HepG2 (cell line): ENCODE results near the gene CTNNBIP1. TPM values are rescaled to one million over a fixed set of nuclear protein-coding genes. Genes with fewer than 3 reads are reported as not detected.

Experiments
- ATF5 ChIP-seq: sonication (generic); formaldehyde crosslinking; IDR thresholded peaks from 2 replicates; pipeline ENCODE4 v1.4.0; 2020; ENCODE audit warnings: mild to moderate bottlenecking, low read depth, missing genetic modification reagents
- ATF7-NPFF ChIP-seq: sonication (generic); formaldehyde crosslinking; IDR thresholded peaks from 2 replicates; pipeline ENCODE4 v1.8.1; 2023; ENCODE audit warnings: mild to moderate bottlenecking, low read depth, missing genetic modification reagents, moderate library complexity
- CHD4 ChIP-seq: fragments of 200-600 bp; sonication (generic); IDR thresholded peaks from 2 replicates; pipeline ENCODE4 v1.7.0; 2017; ENCODE audit warnings: mild to moderate bottlenecking, low read length, borderline replicate concordance
- ERF ChIP-seq: IDR thresholded peaks from 2 replicates; pipeline ENCODE4 v1.6.1; 2018; ENCODE audit warnings: missing biosample characterization, missing genetic modification reagents
- GATAD1 ChIP-seq: IDR thresholded peaks from 2 replicates; pipeline ENCODE4 v1.6.1; 2016; ENCODE audit warnings: missing genetic modification reagents, missing compliant biosample characterization
- GATAD2A ChIP-seq: IDR thresholded peaks from 2 replicates; pipeline ENCODE4 v1.6.1; 2016
- HNRNPLL ChIP-seq: fragments of 200-400 bp; formaldehyde crosslinking; IDR thresholded peaks from 2 replicates; pipeline ENCODE4 v1.6.1; 2017; ENCODE audit warnings: mild to moderate bottlenecking, low read depth, low read length; ENCODE audit not compliant: poor library complexity, severe bottlenecking
- HNRNPUL1 ChIP-seq: fragments of 200-400 bp; formaldehyde crosslinking; IDR thresholded peaks from 2 replicates; pipeline ENCODE4 v1.6.1; 2017; ENCODE audit warnings: low read depth, mild to moderate bottlenecking, low read length, moderate library complexity
- MIER3 ChIP-seq: IDR thresholded peaks from 2 replicates; pipeline ENCODE4 v1.6.1; 2016; ENCODE audit warnings: missing compliant biosample characterization, borderline replicate concordance
- MXI1 ChIP-seq: IDR thresholded peaks from 3 replicates; pipeline ENCODE4 v1.6.1; 2012; ENCODE audit warnings: low read depth, low read length, inconsistent platforms, borderline replicate concordance
- NPAS2 ChIP-seq: sonication (generic); formaldehyde crosslinking; IDR thresholded peaks from 2 replicates; pipeline ENCODE4 v1.8.0; 2022; ENCODE audit warnings: mild to moderate bottlenecking, missing genetic modification reagents, borderline replicate concordance
- SAP130 ChIP-seq: IDR thresholded peaks from 2 replicates; pipeline ENCODE4 v1.6.1; 2016; ENCODE audit warnings: low read depth
- SMC3 ChIP-seq: IDR thresholded peaks from 2 replicates; pipeline ENCODE4 v1.6.1; 2011; ENCODE audit warnings: low read length, improper control_type of control experiment
- STAG1 ChIP-seq: sonication (generic); formaldehyde crosslinking; IDR thresholded peaks from 2 replicates; pipeline ENCODE4 v1.4.0; 2020; ENCODE audit warnings: missing genetic modification reagents
- TAF15 ChIP-seq: fragments of 200-400 bp; formaldehyde crosslinking; IDR thresholded peaks from one replicate; pipeline ENCODE4 v1.6.1; 2018; ENCODE audit warnings: mild to moderate bottlenecking, low read depth, low read length; ENCODE audit not compliant: poor library complexity, severe bottlenecking
- YEATS2 ChIP-seq: sonication (generic); formaldehyde crosslinking; IDR thresholded peaks from 2 replicates; pipeline ENCODE4 v1.4.0; 2020; ENCODE audit warnings: missing genetic modification reagents, borderline replicate concordance
- ZMYM4 ChIP-seq: sonication (generic); formaldehyde crosslinking; IDR thresholded peaks from 2 replicates; pipeline ENCODE4 v1.8.1; 2023; ENCODE audit warnings: mild to moderate bottlenecking, missing genetic modification reagents
- ZNF24 ChIP-seq: fragments of 450-650 bp; IDR thresholded peaks from 2 replicates; pipeline ENCODE4 v1.6.1; 2017; ENCODE audit warnings: antibody characterized with exemption, mild to moderate bottlenecking
- ZNF274 ChIP-seq: sonication (generic); formaldehyde crosslinking; IDR thresholded peaks from 2 replicates; pipeline ENCODE4 v1.5.1; 2020; ENCODE audit warnings: mild to moderate bottlenecking, missing genetic modification reagents
- ZNF337 ChIP-seq: sonication (generic); formaldehyde crosslinking; IDR thresholded peaks from 2 replicates; pipeline ENCODE4 v1.5.1; 2020; ENCODE audit warnings: missing genetic modification reagents, low read depth, mild to moderate bottlenecking, borderline replicate concordance
- ZNF354B ChIP-seq: sonication (generic); formaldehyde crosslinking; IDR thresholded peaks from 2 replicates; pipeline ENCODE4 v1.8.0; 2022; ENCODE audit warnings: mild to moderate bottlenecking, missing genetic modification reagents
- ZNF432 ChIP-seq: sonication (generic); formaldehyde crosslinking; IDR thresholded peaks from 2 replicates; pipeline ENCODE4 v1.5.0; 2020; ENCODE audit warnings: missing genetic modification reagents, mild to moderate bottlenecking, borderline replicate concordance
- ZNF580 ChIP-seq: IDR thresholded peaks from 2 replicates; pipeline ENCODE4 v1.6.1; 2016; ENCODE audit warnings: low read depth, borderline replicate concordance
- ZNF597 ChIP-seq: sonication (generic); formaldehyde crosslinking; IDR thresholded peaks from 2 replicates; pipeline ENCODE4 v1.5.0; 2020; ENCODE audit warnings: missing genetic modification reagents
- ZNF747 ChIP-seq: sonication (generic); formaldehyde crosslinking; IDR thresholded peaks from 2 replicates; pipeline ENCODE4 v1.8.1; 2023; ENCODE audit warnings: missing genetic modification reagents, mild to moderate bottlenecking, borderline replicate concordance
- ZNF839 ChIP-seq: sonication (generic); formaldehyde crosslinking; IDR thresholded peaks from 2 replicates; pipeline ENCODE4 v1.4.0; 2020; ENCODE audit warnings: missing genetic modification reagents, mild to moderate bottlenecking, borderline replicate concordance
- ZNF879 ChIP-seq: sonication (generic); formaldehyde crosslinking; IDR thresholded peaks from 2 replicates; pipeline ENCODE4 v1.8.1; 2023; ENCODE audit warnings: missing genetic modification reagents
- polyA plus RNA-seq, 8 experiments: library from polyadenylated mRNA; depleted of rRNA in 3 of 8; stranded (reverse) in 7 of 8; unstranded in 1 of 8; fragments of >200 nt; fragmentation: Illumina TruSeq in 4 of 8; extraction: Trizol in 4 of 8; gene quantifications; 2 replicates each; pipeline versions ENCODE4 v1.2.1 to v1.2.3, GENCODE V29; 2011 to 2016; ENCODE audit warnings: low read depth in 4 of 8, missing spikeins in 1 of 8, mixed read lengths in 1 of 8; ENCODE audit not compliant: insufficient read depth in 1 of 8
- total RNA-seq, 5 experiments: library from RNA; depleted of rRNA; stranded (reverse); fragments of >200 nt; fragmentation: Illumina TruSeq; extraction: Trizol; gene quantifications; 2 replicates each; pipeline ENCODE4 v1.2.3, GENCODE V29; 2016; ENCODE audit warnings: low read depth in 1 of 5
- TF ChIP-seq, protein P1 (sequence below): sonication (generic); formaldehyde crosslinking; IDR thresholded peaks from 2 replicates; pipeline ENCODE4 v1.4.0; 2020; ENCODE audit warnings: missing genetic modification reagents

The CTNNBIP1 gene
- total and polyA plus RNA-seq, 2 of the 13 experiments (the other 11 are each of a cell fraction or from before 2014, with no cell fraction given): 71.7 to 83.0 TPM

DNA sequence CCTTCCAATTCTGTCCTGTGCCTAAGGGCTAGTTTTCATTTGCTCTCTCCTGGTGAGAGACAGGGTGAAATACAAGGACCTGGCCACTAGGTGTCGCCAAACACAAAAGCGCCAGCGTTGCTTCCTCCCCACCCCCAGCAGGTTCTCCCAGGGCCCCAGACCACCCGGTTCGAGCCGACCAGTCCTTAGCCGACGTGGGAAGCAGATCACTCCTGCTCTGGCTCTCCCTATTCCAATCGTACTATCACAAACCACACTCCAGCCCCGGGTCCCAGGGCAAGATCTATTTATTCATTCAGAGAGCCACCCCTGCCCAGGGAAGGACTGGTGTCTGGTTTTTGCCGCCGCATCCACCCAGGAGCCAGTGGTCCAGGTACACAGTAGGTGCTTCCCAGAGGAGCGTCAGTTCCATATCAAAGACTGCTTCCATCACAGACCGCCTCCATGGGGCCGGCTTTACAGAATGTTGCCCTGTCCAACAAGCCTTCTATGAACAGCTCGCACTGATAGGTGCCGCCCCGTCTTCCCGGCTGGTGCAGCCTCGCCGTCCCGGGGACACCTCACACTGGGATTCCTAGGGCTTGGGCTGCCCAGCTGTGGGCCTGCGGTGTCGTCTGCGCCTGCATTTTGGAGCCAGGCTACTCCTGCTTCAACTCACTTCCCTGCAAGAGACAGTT, 35.0 kb downstream of the CTNNBIP1 start (continued):
- no peak for TF ChIP-seq ERF (CRISPR knock-in tag)
- TF ChIP-seq STAG1 (CRISPR knock-in tag): peak; percentile 93
- no peak for TF ChIP-seq ZNF24
- TF ChIP-seq ZNF747 (CRISPR knock-in tag): peak; percentile 38; the same call in 1 of the 2 replicates
- no peak for TF ChIP-seq HNRNPLL
- no peak for TF ChIP-seq ZNF337
- no peak for TF ChIP-seq NPAS2 (CRISPR knock-in tag)
- 0 out of 2 replicates have a peak, but pooled peaks have one; percentile 23 for TF ChIP-seq MIER3 (CRISPR knock-in tag)
- TF ChIP-seq HNRNPUL1: no peak
- TF ChIP-seq ATF7-NPFF (CRISPR knock-in tag): no peak; the same call in 1 of the 2 replicates
- TF ChIP-seq, protein P1, sequence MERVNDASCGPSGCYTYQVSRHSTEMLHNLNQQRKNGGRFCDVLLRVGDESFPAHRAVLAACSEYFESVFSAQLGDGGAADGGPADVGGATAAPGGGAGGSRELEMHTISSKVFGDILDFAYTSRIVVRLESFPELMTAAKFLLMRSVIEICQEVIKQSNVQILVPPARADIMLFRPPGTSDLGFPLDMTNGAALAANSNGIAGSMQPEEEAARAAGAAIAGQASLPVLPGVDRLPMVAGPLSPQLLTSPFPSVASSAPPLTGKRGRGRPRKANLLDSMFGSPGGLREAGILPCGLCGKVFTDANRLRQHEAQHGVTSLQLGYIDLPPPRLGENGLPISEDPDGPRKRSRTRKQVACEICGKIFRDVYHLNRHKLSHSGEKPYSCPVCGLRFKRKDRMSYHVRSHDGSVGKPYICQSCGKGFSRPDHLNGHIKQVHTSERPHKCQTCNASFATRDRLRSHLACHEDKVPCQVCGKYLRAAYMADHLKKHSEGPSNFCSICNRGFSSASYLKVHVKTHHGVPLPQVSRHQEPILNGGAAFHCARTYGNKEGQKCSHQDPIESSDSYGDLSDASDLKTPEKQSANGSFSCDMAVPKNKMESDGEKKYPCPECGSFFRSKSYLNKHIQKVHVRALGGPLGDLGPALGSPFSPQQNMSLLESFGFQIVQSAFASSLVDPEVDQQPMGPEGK: peak; percentile 68; the same call in 1 of the 2 replicates
- 0 out of 2 replicates have a peak, but pooled peaks have one; percentile 27 for TF ChIP-seq ZNF274
- no peak for TF ChIP-seq ZNF354B (CRISPR knock-in tag)
- 0 out of 2 replicates have a peak, but pooled peaks have one; percentile 29 for TF ChIP-seq ZNF580 (CRISPR knock-in tag)
- no peak for TF ChIP-seq ATF5 (CRISPR knock-in tag)
- TF ChIP-seq ZNF879 (CRISPR knock-in tag): no peak
- no peak for TF ChIP-seq ZNF597 (CRISPR knock-in tag)
- peak; percentile 22; the same call in 1 of the 2 replicates for TF ChIP-seq ZMYM4 (CRISPR knock-in tag)
- no peak for TF ChIP-seq CHD4
- TF ChIP-seq YEATS2 (CRISPR knock-in tag): peak; percentile 21; the same call in 1 of the 2 replicates
- no peak for TF ChIP-seq GATAD1 (CRISPR knock-in tag)
- TF ChIP-seq ZNF839 (CRISPR knock-in tag): 0 out of 2 replicates have a peak, but pooled peaks have one; percentile 19
- no peak for TF ChIP-seq TAF15
- 0 out of 2 replicates have a peak, but pooled peaks have one; percentile 40 for TF ChIP-seq SAP130 (CRISPR knock-in tag)
- TF ChIP-seq SMC3: peak; percentile 92
- no peak for TF ChIP-seq ZNF432 (CRISPR knock-in tag)
- no peak; the same call in 2 of the 3 replicates for TF ChIP-seq MXI1
- TF ChIP-seq GATAD2A: peak; percentile 54
